ENCODE data around the gene GRAMD2A. TPM values are rescaled to one million over a fixed set of nuclear protein-coding genes. Genes with fewer than 3 reads are reported as not detected.

GRAMD2A gene
- total and polyA plus RNA-seq, 2 donors (not counting 3 experiments of a cell fraction or from before 2014, with no cell fraction given): 0.08 to 0.29 TPM

DNA sequence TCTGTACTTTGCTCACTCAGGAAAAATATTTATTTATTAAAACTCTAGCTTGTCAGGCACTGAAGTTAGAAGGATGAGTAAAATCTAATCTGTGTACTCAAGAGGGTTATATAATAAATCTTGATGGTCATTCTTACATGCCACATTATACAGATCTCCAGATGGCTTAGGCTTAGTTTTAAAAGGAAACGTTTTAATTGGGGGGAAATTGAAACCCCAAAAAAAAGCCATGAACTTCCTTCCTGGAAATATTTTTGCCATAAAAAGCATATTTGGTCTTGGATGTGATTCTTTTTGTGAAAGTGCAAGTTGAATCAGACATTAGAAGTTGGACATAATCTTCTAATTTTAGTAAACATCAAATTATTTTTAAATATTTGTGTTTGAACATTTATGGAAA lies 73.4 kb downstream of the GRAMD2A start:
- FAIRE-seq (no peak), DNase-seq (ENCODE audit: low read depth, low spot score) (peak; percentile 30)
- no peaks in the 10 kb centered on the region for H3K79me2 ChIP-seq (ENCODE audit: control insufficient read depth, insufficient read depth, low read length)
- no peaks in the 10 kb centered on the region for H3K9me1 ChIP-seq (replicated peaks; ENCODE audit: control insufficient read depth, extremely low read depth, insufficient read depth, low read length)
- intact Hi-C loops (cut with micrococcal nuclease) (no loop called here), dilution Hi-C loops (cut with MboI; ENCODE audit: extremely low pct_ligation_motif_present, low sequenced_read_pairs) (no loop called here)
- TF ChIP-seq MYC (IDR thresholded peaks at IDR 0.05; ENCODE audit: low read depth, low read length): no peak
- no peaks in the 10 kb centered on the region for H3K27me3 ChIP-seq (ENCODE audit: control insufficient read depth in 2 of 2, insufficient read depth in 2 of 2, low read length in 2 of 2)
- CTCF ChIA-PET: interaction anchor here (1.0 kb wide), 2 partner anchors 32 to 273 kb away, joined by 3 to 4 read pairs; no protein-coding TSS in a partner anchor
- H3K36me3 ChIP-seq (ENCODE audit: control insufficient read depth in 2 of 2, extremely low read depth in 1 of 2, insufficient read depth in 2 of 2, low read length in 2 of 2): no peaks in the 10 kb centered on the region
- no peak overlapping the region for H3K27ac ChIP-seq (ENCODE audit: insufficient read depth, low read depth, low read length)
- no peaks in the 10 kb centered on the region for H4K20me1 ChIP-seq (replicated peaks; ENCODE audit: control insufficient read depth, extremely low read depth, insufficient read depth, low read length)
- H3K4me1 ChIP-seq (ENCODE audit: control insufficient read depth, extremely low read depth, insufficient read depth, low read length): peaks cover 3% of the 10 kb centered on the region
- no peaks in the 10 kb centered on the region for H3K9me3 ChIP-seq (replicated peaks; ENCODE audit: control insufficient read depth, insufficient read depth, low read length)
- no peak overlapping the region for H2AFZ ChIP-seq (ENCODE audit: low read depth, low read length)
- no peak overlapping the region for H3K9ac ChIP-seq (replicated peaks; ENCODE audit: extremely low read depth, insufficient read depth, low read length)
- BruUV-seq (replicated peaks): no TSS peak
- POLR2A ChIA-PET: interaction anchor here (0.7 kb wide), 1 partner anchor 577 kb away, joined by 3 read pairs; no protein-coding TSS in a partner anchor
- H3K4me3 ChIP-seq (replicated peaks in 1 of 3; ENCODE audit: insufficient read depth in 1 of 3, low read depth in 1 of 3, low read length in 3 of 3): no peak overlapping the region
- no peak overlapping the region for H3K4me2 ChIP-seq (ENCODE audit: insufficient read depth, low read length)

- ChIA-PET POLR2A (interaction anchor here (0.6 to 1.0 kb wide), 2 partner anchors 12 to 438 kb away, joined by 3 to 5 read pairs; no protein-coding TSS in a partner anchor), CTCF (interaction anchor here (0.5 to 2.0 kb wide), 8 partner anchors 37 to 365 kb away, joined by 3 to 5 read pairs (median 5); no protein-coding TSS in a partner anchor)
- TF ChIP-seq POLR2A (IDR thresholded peaks at IDR 0.05; ENCODE audit: low read depth, low read length) (peak; percentile 71), GATA2 (IDR thresholded peaks at IDR 0.05; ENCODE audit: insufficient read depth, insufficient read length, low read depth, low read length) (no peak), CTCF (IDR thresholded peaks at IDR 0.05; ENCODE audit: extremely low read depth in 1 of 2, insufficient read depth in 1 of 2, low read depth in 1 of 2, low read length in 2 of 2) (peak in 1 of 2 donors; percentile 13), MYC (IDR thresholded peaks at IDR 0.05; ENCODE audit: low read depth, low read length) (no peak), POLR2AphosphoS5 (IDR thresholded peaks at IDR 0.05; ENCODE audit: insufficient read depth, low read depth, low read length) (peak; percentile 60), JUN (IDR thresholded peaks at IDR 0.05; ENCODE audit: borderline replicate concordance, insufficient read depth, insufficient read length, low read depth) (no peak), MAX (IDR thresholded peaks at IDR 0.05; ENCODE audit: insufficient read depth, insufficient read length) (peak; percentile 88)
- Histone ChIP-seq H3K36me3 (ENCODE audit: control insufficient read depth in 2 of 2, extremely low read depth in 1 of 2, insufficient read depth in 2 of 2, low read length in 2 of 2) (no peaks in the 10 kb centered on the region), H3K4me1 (ENCODE audit: control insufficient read depth, extremely low read depth, insufficient read depth, low read length) (peaks cover 18% of the 10 kb centered on the region), H3K9ac (replicated peaks; ENCODE audit: extremely low read depth, insufficient read depth, low read length) (peak within 1 kb of the TSS; percentile 95), H3K79me2 (ENCODE audit: control insufficient read depth, insufficient read depth, low read length) (peaks cover 18% of the 10 kb centered on the region), H3K27ac (ENCODE audit: insufficient read depth, low read depth, low read length) (peak within 1 kb of the TSS; percentile 90), H3K9me1 (replicated peaks; ENCODE audit: control insufficient read depth, extremely low read depth, insufficient read depth, low read length) (no peaks in the 10 kb centered on the region), H3K4me3 (replicated peaks in 1 of 3; ENCODE audit: insufficient read depth in 1 of 3, low read depth in 1 of 3, low read length in 3 of 3) (peak within 1 kb of the TSS; percentile 62 to 93 (median 84)), H3K9me3 (replicated peaks; ENCODE audit: control insufficient read depth, insufficient read depth, low read length) (no peaks in the 10 kb centered on the region), H3K4me2 (ENCODE audit: insufficient read depth, low read length) (peak within 1 kb of the TSS; percentile 94), H2AFZ (ENCODE audit: low read depth, low read length) (peak within 1 kb of the TSS; percentile 95), H3K27me3 (ENCODE audit: control insufficient read depth in 2 of 2, insufficient read depth in 2 of 2, low read length in 2 of 2) (no peaks in the 10 kb centered on the region), H4K20me1 (replicated peaks; ENCODE audit: control insufficient read depth, extremely low read depth, insufficient read depth, low read length) (no peaks in the 10 kb centered on the region)
- FAIRE-seq (peak; percentile 97), DNase-seq (ENCODE audit: low read depth, low spot score) (peak; percentile 99)
- intact Hi-C loops (cut with micrococcal nuclease) (loop anchor here (1.0 kb wide), 1 partner anchor 37 kb away; no protein-coding TSS in a partner anchor), dilution Hi-C loops (cut with MboI; ENCODE audit: extremely low pct_ligation_motif_present, low sequenced_read_pairs) (no loop called here)
- TSS peak; percentile 85 for BruUV-seq (replicated peaks)
These were observed 79.3 kb downstream of the GRAMD2A start, which contains the start of the genes MYO9A and SENP8 for GRCh38 chr15:72118017-72118978. MYO9A (minus strand) TSS chr15:72118150; CDS start chr15:72046563, 71,587 bp downstream. SENP8 (plus strand) TSS chr15:72118403; CDS start chr15:72139624, 21,221 bp downstream.

Data from endothelial cell of umbilical vein (primary cell).